WTC11 (cell line): ENCODE results near the gene DAW1. TPM values are rescaled to one million over a fixed set of nuclear protein-coding genes. Genes with fewer than 3 reads are reported as not detected.

Experiments used
- ATAC-seq: fragments of 200-7000 bp; cut with Tn5 transposase; 2 replicates; pipeline ENCODE4 v1.10.0; 2021; ENCODE audit warnings: mild to moderate bottlenecking, moderate library complexity
- CTCF ChIA-PET: fragments of 300-600 bp; sonication (Branson Sonifier 250); formaldehyde crosslinking; loops from one replicate; lab custom pipeline; 2021; ENCODE audit warnings: antibody characterized with exemption; lab: Charles Lee
- POLR2A ChIA-PET: fragments of 350-600 bp; sonication (Branson Sonifier 250); formaldehyde crosslinking; loops from one replicate; lab custom pipeline; 2021; ENCODE audit warnings: antibody characterized with exemption; lab: Charles Lee
- DNase-seq: peaks from one replicate; pipeline ENCODE4 v3.0.0; 2021; ENCODE audit warnings: low spot score
- H3K27ac Mint-ChIP-seq: 2 replicates; pipeline ENCODE4 v1.8.0; 2021; ENCODE audit warnings: mixed read lengths
- H3K27me3 Mint-ChIP-seq: 2 replicates; pipeline ENCODE4 v1.8.0; 2021; ENCODE audit warnings: low read depth, mild to moderate bottlenecking, moderate library complexity, mixed read lengths
- H3K36me3 Mint-ChIP-seq: 2 replicates; pipeline ENCODE4 v1.8.0; 2021; ENCODE audit warnings: mixed read lengths
- H3K4me1 Mint-ChIP-seq: 2 replicates; pipeline ENCODE4 v1.8.0; 2022; ENCODE audit warnings: mixed read lengths
- H3K4me3 Mint-ChIP-seq: 2 replicates; pipeline ENCODE4 v1.8.0; 2021; ENCODE audit warnings: mild to moderate bottlenecking, moderate library complexity, mixed read lengths
- H3K9me3 Mint-ChIP-seq: 2 replicates; pipeline ENCODE4 v1.8.0; 2021; ENCODE audit warnings: mixed read lengths
- AR ChIP-seq: fragments of 250-450 bp; sonication (Bioruptor Pico); IDR thresholded peaks from 2 replicates; pipeline ENCODE4 v1.9.0; 2021; ENCODE audit warnings: mild to moderate bottlenecking
- ATF2 ChIP-seq: sonication (generic); formaldehyde crosslinking; IDR thresholded peaks from 2 replicates; pipeline ENCODE4 v1.8.1; 2022; ENCODE audit warnings: low read depth, missing genetic modification reagents, borderline replicate concordance
- ATF3 ChIP-seq: sonication (generic); formaldehyde crosslinking; conservative IDR thresholded peaks from 2 replicates; pipeline ENCODE4 v1.8.1; 2022; ENCODE audit warnings: mild to moderate bottlenecking, missing genetic modification reagents
- ATF6 ChIP-seq: sonication (generic); formaldehyde crosslinking; IDR thresholded peaks from 2 replicates; pipeline ENCODE4 v1.8.1; 2023; ENCODE audit warnings: mild to moderate bottlenecking, missing genetic modification reagents
- FOXK1 ChIP-seq: sonication (generic); formaldehyde crosslinking; IDR thresholded peaks from 2 replicates; pipeline ENCODE4 v1.8.0; 2022; ENCODE audit warnings: mild to moderate bottlenecking, moderate library complexity, missing genetic modification reagents
- GRHL2 ChIP-seq: fragments of 250-450 bp; sonication (Bioruptor Pico); IDR thresholded peaks from 2 replicates; pipeline ENCODE4 v1.8.0; 2022; ENCODE audit warnings: mild to moderate bottlenecking, moderate library complexity; ENCODE audit not compliant: insufficient replicate concordance, severe bottlenecking
- IRF2 ChIP-seq: sonication (generic); formaldehyde crosslinking; IDR thresholded peaks from 2 replicates; pipeline ENCODE4 v1.8.0; 2022; ENCODE audit warnings: low read depth, missing genetic modification reagents, borderline replicate concordance
- JAZF1 ChIP-seq: fragments of 250-450 bp; sonication (Bioruptor Pico); IDR thresholded peaks from 2 replicates; pipeline ENCODE4 v1.9.0; 2021; ENCODE audit warnings: moderate library complexity, mild to moderate bottlenecking, inconsistent platforms
- MAX ChIP-seq: sonication (generic); formaldehyde crosslinking; IDR thresholded peaks from 2 replicates; pipeline ENCODE4 v1.8.0; 2022; ENCODE audit warnings: mild to moderate bottlenecking, missing genetic modification reagents
- MLX ChIP-seq: sonication (generic); formaldehyde crosslinking; IDR thresholded peaks from 2 replicates; pipeline ENCODE4 v1.8.1; 2023; ENCODE audit warnings: mild to moderate bottlenecking, missing genetic modification reagents, moderate library complexity
- MYBL2 ChIP-seq: sonication (generic); formaldehyde crosslinking; IDR thresholded peaks from 2 replicates; pipeline ENCODE4 v1.8.1; 2023; ENCODE audit warnings: mild to moderate bottlenecking, moderate library complexity, missing genetic modification reagents
- OVOL2 ChIP-seq: fragments of 250-450 bp; sonication (Bioruptor Pico); IDR thresholded peaks from 2 replicates; pipeline ENCODE4 v1.9.0; 2021; ENCODE audit warnings: mild to moderate bottlenecking, borderline replicate concordance
- TEAD4 ChIP-seq: sonication (generic); formaldehyde crosslinking; IDR thresholded peaks from 2 replicates; pipeline ENCODE4 v1.8.0; 2022; ENCODE audit warnings: mild to moderate bottlenecking, missing genetic modification reagents
- ZMAT4 ChIP-seq: fragments of 250-450 bp; sonication (Bioruptor Pico); IDR thresholded peaks from 2 replicates; pipeline ENCODE4 v1.9.0; 2021; ENCODE audit warnings: mild to moderate bottlenecking
- ZNF121 ChIP-seq: sonication (generic); formaldehyde crosslinking; IDR thresholded peaks from 2 replicates; pipeline ENCODE4 v1.8.0; 2023; ENCODE audit warnings: missing genetic modification reagents
- ZNF138 ChIP-seq: sonication (generic); formaldehyde crosslinking; conservative IDR thresholded peaks from 2 replicates; pipeline ENCODE4 v1.8.1; 2022; ENCODE audit warnings: mild to moderate bottlenecking, moderate library complexity, missing genetic modification reagents
- ZNF219 ChIP-seq: sonication (generic); formaldehyde crosslinking; IDR thresholded peaks from 2 replicates; pipeline ENCODE4 v1.8.0; 2023; ENCODE audit warnings: missing genetic modification reagents, mild to moderate bottlenecking, borderline replicate concordance
- ZNF232 ChIP-seq: sonication (generic); formaldehyde crosslinking; IDR thresholded peaks from 2 replicates; pipeline ENCODE4 v1.8.0; 2022; ENCODE audit warnings: mild to moderate bottlenecking, missing genetic modification reagents
- ZNF317 ChIP-seq: sonication (generic); formaldehyde crosslinking; IDR thresholded peaks from 2 replicates; pipeline ENCODE4 v1.8.1; 2023; ENCODE audit warnings: low read depth, mild to moderate bottlenecking, moderate library complexity, missing genetic modification reagents, borderline replicate concordance
- ZNF423 ChIP-seq: fragments of 250-450 bp; sonication (Bioruptor Pico); IDR thresholded peaks from 2 replicates; pipeline ENCODE4 v2.1.2; 2022; ENCODE audit warnings: mild to moderate bottlenecking, moderate library complexity
- ZNF512 ChIP-seq: sonication (generic); formaldehyde crosslinking; IDR thresholded peaks from 2 replicates; pipeline ENCODE4 v1.8.1; 2022; ENCODE audit warnings: missing genetic modification reagents, borderline replicate concordance
- ZSCAN18 ChIP-seq: fragments of 250-450 bp; sonication (Bioruptor Pico); IDR thresholded peaks from 2 replicates; pipeline ENCODE4 v2.1.2; 2022; ENCODE audit warnings: mild to moderate bottlenecking, moderate library complexity
- total RNA-seq: library from RNA; stranded (reverse); gene quantifications from 3 replicates; pipeline ENCODE4 v1.2.3, GENCODE V29; 2021

Gene DAW1
- total RNA-seq, 1 experiment from 2014 or later, result 0.61 TPM

GRCh38 chr2:227829337-227829736 is 42.1 kb upstream of the DAW1 start:
- CTCF ChIA-PET, result no interaction called here

GRCh38 chr2:227834423-227834822 is 37.0 kb upstream of the DAW1 start:
- Mint-ChIP-seq H3K27me3 (peaks cover 3% of the 10 kb centered on the region; the same call in 1 of the 2 replicates), H3K36me3 (peaks cover 8% of the 10 kb centered on the region; the same call in 1 of the 2 replicates), H3K4me1 (peaks cover 2% of the 10 kb centered on the region), H3K4me3 (no peak overlapping the region), H3K9me3 (peaks cover 22% of the 10 kb centered on the region), H3K27ac (no peak overlapping the region)
- no peak for ATAC-seq
- CTCF ChIA-PET, result no interaction called here
- DNase-seq, result no peak
- POLR2A ChIA-PET, result no interaction called here
- TF ChIP-seq AR (CRISPR knock-in tag), result no peak
- no peak for TF ChIP-seq MAX (CRISPR knock-in tag)
- no peak for TF ChIP-seq IRF2 (CRISPR knock-in tag)
- TF ChIP-seq ATF6 (CRISPR knock-in tag), result no peak
- TF ChIP-seq MYBL2 (CRISPR knock-in tag), result no peak
- no peak for TF ChIP-seq ZNF512 (CRISPR knock-in tag)
- no peak for TF ChIP-seq JAZF1
- no peak for TF ChIP-seq ATF2 (CRISPR knock-in tag)
- TF ChIP-seq ATF3, result no peak
- TF ChIP-seq ZNF423 (CRISPR knock-in tag), result no peak
- no peak for TF ChIP-seq ZNF219 (CRISPR knock-in tag)
- no peak for TF ChIP-seq MLX (CRISPR knock-in tag)
- no peak for TF ChIP-seq FOXK1 (CRISPR knock-in tag)
- TF ChIP-seq ZNF138, result no peak
- TF ChIP-seq OVOL2, result no peak
- TF ChIP-seq ZMAT4 (CRISPR knock-in tag), result no peak
- TF ChIP-seq GRHL2 (CRISPR knock-in tag), result no peak
- TF ChIP-seq ZNF121, result no peak

More at GRCh38 chr2:227829337-227829736, 42.1 kb upstream of the DAW1 start:
- Mint-ChIP-seq H3K4me1 (no peaks in the 10 kb centered on the region; the same call in 1 of the 2 replicates), H3K36me3 (no peaks in the 10 kb centered on the region), H3K9me3 (no peaks in the 10 kb centered on the region), H3K4me3 (no peak overlapping the region), H3K27me3 (no peaks in the 10 kb centered on the region), H3K27ac (no peak overlapping the region)
- ATAC-seq, result no peak
- DNase-seq, result no peak
- TF ChIP-seq TEAD4 (CRISPR knock-in tag) (no peak), ZSCAN18 (CRISPR knock-in tag) (no peak), ATF3 (no peak), ZNF232 (no peak), ZNF317 (no peak)
- POLR2A ChIA-PET, result no interaction called here
